Small intestine (tissue), 7 donors: ENCODE measurements around the gene PRSS1. TPM values are rescaled to one million over a fixed set of nuclear protein-coding genes. Genes with fewer than 3 reads are reported as not detected.
A peak's percentile ranks its signal among the peaks of the same experiment; 100 is the strongest.

Experiments
- DNase-seq, 2 donors: peaks; one replicate each; pipeline versions ENCODE4 v3.0.0 to v3.0.0-alpha.2; 2013
- FAIRE-seq: peaks from 2 replicates; lab custom pipeline; 2012; peaks lifted over from hg19 to GRCh38; lab: Jason Lieb, UNC
- H3K27ac ChIP-seq, 3 donors: one replicate each; pipeline ENCODE4 v1.5.1; 2013; ENCODE audit warnings: low read length in 2 of 3, mild to moderate bottlenecking in 2 of 3, control low read depth in 1 of 3, inconsistent platforms in 1 of 3, low read depth in 1 of 3, moderate library complexity in 1 of 3
- H3K27me3 ChIP-seq, 3 donors: one replicate each; pipeline ENCODE4 v1.6.1; 2013; ENCODE audit warnings: low read length in 3 of 3, inconsistent platforms in 1 of 3; ENCODE audit not compliant: control insufficient read depth in 3 of 3, insufficient read depth in 3 of 3
- H3K36me3 ChIP-seq, 3 donors: one replicate each; pipeline ENCODE4 v1.6.1; 2013; ENCODE audit warnings: low read length in 3 of 3, inconsistent platforms in 1 of 3, low read depth in 1 of 3, mild to moderate bottlenecking in 1 of 3, moderate library complexity in 1 of 3; ENCODE audit not compliant: control insufficient read depth in 3 of 3, insufficient read depth in 2 of 3
- H3K4me1 ChIP-seq, 3 donors: one replicate each; pipeline ENCODE4 v1.6.1; 2013; ENCODE audit warnings: low read length in 2 of 3, inconsistent platforms in 1 of 3, low read depth in 1 of 3, mild to moderate bottlenecking in 1 of 3, moderate library complexity in 1 of 3; ENCODE audit not compliant: control insufficient read depth in 3 of 3, insufficient read depth in 2 of 3
- H3K4me3 ChIP-seq, 3 donors: one replicate each; pipeline ENCODE4 v1.5.1; 2013; ENCODE audit warnings: low read length in 3 of 3, control low read depth in 1 of 3, inconsistent platforms in 1 of 3, low read depth in 1 of 3, mild to moderate bottlenecking in 1 of 3, moderate library complexity in 1 of 3
- H3K9me3 ChIP-seq, 2 donors: one replicate each; pipeline ENCODE4 v1.6.1; 2013; ENCODE audit warnings: low read depth in 1 of 2, low read length in 1 of 2; ENCODE audit not compliant: control insufficient read depth in 2 of 2, insufficient read depth in 1 of 2
- WGBS, 3 donors: extraction: QIAGEN DNeasy Blood & Tissue Kit; methylation state at CpG; one replicate each; pipeline ENCODE4 v1.1.7; 2013; 5-methylcytosine and 5-hydroxymethylcytosine counted together
- polyA plus RNA-seq, 4 donors: library from polyadenylated mRNA; stranded (reverse) in 3 of 4; unstranded in 1 of 4; fragments of 200-250 nt in 3 of 4; fragments of 120-200 nt in 1 of 4; gene quantifications; one replicate each; pipeline versions ENCODE4 v1.2.1 to v1.2.3, GENCODE V29; 2013
- donor health status: healthy with polysubstance abuse.
- donor health status: control.
- donor health status: control.
- donor health status: Bipolar disorder and iron deficiency.
- donor health status: healthy.

PRSS1 gene
- polyA plus RNA-seq, 4 donors = 0.06 to 28.2 (median 15.0) TPM

- FAIRE-seq = no peak
- 95 to 99% (median 97%) methylated on average over 2 of the region's 2 CpGs for WGBS, 3 donors
- no peaks in the 10 kb centered on the region for H3K9me3 ChIP-seq
Observed at GRCh38 chr7:142777318-142777717, 28.0 kb downstream of the PRSS1 start.

GRCh38 chr7:142782922-142783900 is 33.9 kb downstream of the PRSS1 start:
- WGBS, 3 donors = 5 to 9% (median 6%) methylated on average over 30 to 32 of the region's 32 CpGs
- peak overlapping the region in 2 of 3 donors; percentile 27 to 35 for H3K4me3 ChIP-seq

More at GRCh38 chr7:142777318-142777717, 28.0 kb downstream of the PRSS1 start:
- no peak overlapping the region for H3K4me3 ChIP-seq
- H3K36me3 ChIP-seq = no peaks in the 10 kb centered on the region
- H3K27me3 ChIP-seq = peaks cover 0 to 5% (median 3%) of the 10 kb centered on the region in 3 donors
- H3K27ac ChIP-seq = no peak overlapping the region
- no peak for DNase-seq
- H3K4me1 ChIP-seq = no peaks in the 10 kb centered on the region

DNA sequence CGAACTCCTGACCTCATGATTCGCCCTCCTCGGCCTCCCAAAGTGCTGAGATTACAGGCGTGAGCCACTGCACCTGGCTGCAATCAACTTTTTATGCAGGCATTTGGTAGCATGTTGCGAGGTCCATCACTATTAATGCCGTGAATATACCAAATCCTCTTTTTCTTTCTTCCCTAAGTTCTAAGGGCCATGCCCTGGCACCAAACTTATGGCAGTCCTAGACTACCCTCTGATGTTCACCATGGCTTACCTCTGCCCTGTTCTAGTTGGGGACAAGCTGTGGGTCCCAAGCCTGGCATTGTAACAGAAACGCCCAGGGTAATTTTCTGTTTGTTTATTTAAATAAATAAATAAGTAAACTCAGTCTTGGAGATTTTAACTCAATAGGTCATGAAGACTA is 34.8 kb downstream of the PRSS1 start:
- Histone ChIP-seq H3K36me3 (no peaks in the 10 kb centered on the region), H3K9me3 (no peaks in the 10 kb centered on the region), H3K4me3 (no peak overlapping the region), H3K27me3 (peaks cover 0 to 4% (median 0%) of the 10 kb centered on the region in 3 donors), H3K4me1 (peaks cover 0 to 4% (median 2%) of the 10 kb centered on the region in 3 donors), H3K27ac (no peak overlapping the region)
- FAIRE-seq (no peak), DNase-seq (no peak)
- 82 to 88% (median 86%) methylated on average over 7 of the region's 7 CpGs for WGBS, 3 donors

More at GRCh38 chr7:142782922-142783900, 33.9 kb downstream of the PRSS1 start:
- H3K27ac ChIP-seq = no peak overlapping the region
- peaks cover 0 to 3% (median 0%) of the 10 kb centered on the region in 3 donors for H3K27me3 ChIP-seq
- H3K9me3 ChIP-seq = no peaks in the 10 kb centered on the region
- peaks cover 0 to 4% (median 2%) of the 10 kb centered on the region in 3 donors for H3K4me1 ChIP-seq
- DNase-seq (peak; percentile 88 to 93), FAIRE-seq (no peak)
- no peaks in the 10 kb centered on the region for H3K36me3 ChIP-seq

DNA sequence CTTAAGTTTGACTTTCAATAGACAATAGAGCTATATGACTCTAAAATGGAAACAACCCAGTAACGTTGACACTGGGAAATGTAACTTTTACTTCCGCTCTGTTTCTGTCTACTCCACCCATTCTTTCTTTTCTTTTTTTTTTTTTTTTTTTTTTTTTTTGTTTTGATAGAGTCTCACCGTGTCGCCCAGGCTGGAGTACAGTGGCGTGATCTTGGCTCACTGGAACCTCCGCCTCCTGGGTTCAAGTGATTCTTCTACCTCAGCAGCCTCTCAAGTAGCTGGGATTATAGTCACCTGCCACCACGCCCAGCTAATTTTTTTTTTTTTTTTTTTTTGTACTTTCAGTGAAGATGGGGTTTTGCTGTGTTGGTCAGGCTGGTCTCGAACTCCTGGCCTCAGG is 35.4 kb downstream of the PRSS1 start:
- no peak overlapping the region for H3K27ac ChIP-seq
- no peaks in the 10 kb centered on the region for H3K36me3 ChIP-seq
- WGBS, 3 donors = 75 to 83% (median 80%) methylated on average over 8 of the region's 8 CpGs
- no peak for FAIRE-seq
- H3K4me3 ChIP-seq = no peak overlapping the region
- no peaks in the 10 kb centered on the region for H3K9me3 ChIP-seq
- H3K27me3 ChIP-seq = peaks cover 0 to 8% (median 0%) of the 10 kb centered on the region in 3 donors
- H3K4me1 ChIP-seq = peaks cover 0 to 4% (median 2%) of the 10 kb centered on the region in 3 donors
- DNase-seq = no peak

DNA sequence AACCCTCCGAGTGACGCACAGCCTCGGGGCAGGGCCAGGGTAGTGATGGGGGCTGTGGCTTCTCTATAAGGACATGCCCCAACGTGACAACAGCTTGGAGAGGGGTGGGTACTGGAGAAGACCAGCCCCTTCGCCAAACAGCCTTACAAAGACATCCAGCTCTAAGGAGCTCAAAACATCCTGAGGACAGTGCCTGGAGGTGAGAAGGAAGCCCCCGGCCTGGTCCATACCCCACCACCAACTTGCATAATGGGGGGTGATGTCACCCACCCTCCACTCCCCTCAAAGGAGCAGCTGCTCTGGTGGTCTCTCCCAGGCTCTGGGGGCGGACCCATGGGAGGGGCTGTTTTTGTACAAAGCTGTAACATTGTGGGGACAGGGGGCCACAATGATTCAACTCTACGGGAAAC is 36.6 kb downstream of the PRSS1 start:
- Histone ChIP-seq H3K4me1 (peaks cover 0 to 4% (median 2%) of the 10 kb centered on the region in 3 donors), H3K36me3 (no peaks in the 10 kb centered on the region), H3K27me3 (peaks cover 0 to 13% (median 0%) of the 10 kb centered on the region in 3 donors), H3K27ac (peak overlapping the region in 1 of 3 donors; percentile 48), H3K9me3 (no peaks in the 10 kb centered on the region), H3K4me3 (no peak overlapping the region)
- WGBS, 3 donors = 79 to 85% (median 82%) methylated on average over 8 of the region's 8 CpGs
- DNase-seq = peak in 1 of 2 donors; percentile 42
- FAIRE-seq = no peak

GRCh38 chr7:142787034-142787768 is 37.9 kb downstream of the PRSS1 start:
- no peaks in the 10 kb centered on the region for H3K36me3 ChIP-seq
- H3K9me3 ChIP-seq = no peaks in the 10 kb centered on the region
- DNase-seq (no peak), FAIRE-seq (no peak)
- WGBS, 3 donors = 77 to 86% (median 83%) methylated on average over 11 of the region's 11 CpGs
- peak overlapping the region in 2 of 3 donors; percentile 48 to 73 for H3K27ac ChIP-seq
- H3K4me1 ChIP-seq = peaks cover 0 to 4% (median 2%) of the 10 kb centered on the region in 3 donors
- peaks cover 0 to 17% (median 0%) of the 10 kb centered on the region in 3 donors for H3K27me3 ChIP-seq
- H3K4me3 ChIP-seq = peak overlapping the region in 1 of 3 donors; percentile 1

DNA sequence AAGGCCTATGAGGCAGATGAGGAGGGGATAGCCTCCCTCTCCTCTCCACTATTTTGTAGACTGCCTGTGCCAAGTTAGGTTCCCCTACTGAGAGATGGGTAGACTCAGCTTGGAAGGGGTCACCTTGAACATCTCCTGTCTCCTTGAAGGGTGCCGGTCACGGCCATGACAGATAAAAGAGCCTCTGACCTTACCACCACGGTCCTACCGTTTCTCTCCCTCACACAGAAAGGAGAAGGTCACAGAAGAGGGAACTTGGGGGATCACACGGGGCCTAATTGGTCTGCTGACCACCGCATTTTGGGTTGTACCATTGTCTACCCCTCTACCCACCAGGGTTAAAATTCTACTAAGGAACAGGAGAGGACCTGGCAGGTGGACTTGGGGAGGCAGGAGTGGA is 38.5 kb downstream of the PRSS1 start:
- no peaks in the 10 kb centered on the region for H3K9me3 ChIP-seq
- DNase-seq = no peak
- peak overlapping the region in 1 of 3 donors; percentile 34 for H3K4me3 ChIP-seq
- no peak for FAIRE-seq
- WGBS, 3 donors = 75 to 84% (median 83%) methylated on average over 6 of the region's 6 CpGs
- peak overlapping the region in 2 of 3 donors; percentile 48 to 73 for H3K27ac ChIP-seq
- peaks cover 0 to 3% (median 2%) of the 10 kb centered on the region in 3 donors for H3K4me1 ChIP-seq
- H3K36me3 ChIP-seq = no peaks in the 10 kb centered on the region
- peaks cover 0 to 21% (median 0%) of the 10 kb centered on the region in 3 donors for H3K27me3 ChIP-seq
